Activated naive CD4-positive, alpha-beta T cell treated with anti-CD3 and anti-CD28 coated beads, Interleukin-2, amount 50 U/mL, for 24 hours (primary cell): ENCODE data around the gene ADAM8.
"Not testable (repeated sequence)": the region's sequence is repeated elsewhere in the genome, so short reads cannot be mapped to it uniquely, and the experiment has no call there.

Experiments
- H3K27ac Mint-ChIP-seq: one replicate; pipeline ENCODE4 v1.8.0; 2021; ENCODE audit warnings: mild to moderate bottlenecking, mixed read lengths
- H3K27me3 Mint-ChIP-seq: one replicate; pipeline ENCODE4 v1.8.0; 2021; ENCODE audit warnings: mixed read lengths
- H3K36me3 Mint-ChIP-seq: one replicate; pipeline ENCODE4 v1.8.0; 2021; ENCODE audit warnings: mixed read lengths
- H3K4me1 Mint-ChIP-seq: one replicate; pipeline ENCODE4 v1.8.0; 2021; ENCODE audit warnings: mixed read lengths
- H3K4me3 Mint-ChIP-seq: one replicate; pipeline ENCODE4 v1.8.0; 2021; ENCODE audit warnings: mild to moderate bottlenecking, mixed read lengths
- H3K9me3 Mint-ChIP-seq: one replicate; pipeline ENCODE4 v1.8.0; 2021; ENCODE audit warnings: mixed read lengths

Gene ADAM8

GRCh38 chr10:133276435-133277201 is at the start of gene ADAM8:
Gene ADAM8 (minus strand): TSS chr10:133276868. CDS start chr10:133276817, 51 bp downstream.
- H3K9me3 Mint-ChIP-seq, result no peaks in the 10 kb centered on the region
- H3K4me3 Mint-ChIP-seq, result peak within 1 kb of the TSS; percentile 86
- H3K4me1 Mint-ChIP-seq, result peaks cover 27% of the 10 kb centered on the region
- H3K36me3 Mint-ChIP-seq, result no peaks in the 10 kb centered on the region
- H3K27ac Mint-ChIP-seq, result peak within 1 kb of the TSS; percentile 6
- H3K27me3 Mint-ChIP-seq, result no peaks in the 10 kb centered on the region

DNA sequence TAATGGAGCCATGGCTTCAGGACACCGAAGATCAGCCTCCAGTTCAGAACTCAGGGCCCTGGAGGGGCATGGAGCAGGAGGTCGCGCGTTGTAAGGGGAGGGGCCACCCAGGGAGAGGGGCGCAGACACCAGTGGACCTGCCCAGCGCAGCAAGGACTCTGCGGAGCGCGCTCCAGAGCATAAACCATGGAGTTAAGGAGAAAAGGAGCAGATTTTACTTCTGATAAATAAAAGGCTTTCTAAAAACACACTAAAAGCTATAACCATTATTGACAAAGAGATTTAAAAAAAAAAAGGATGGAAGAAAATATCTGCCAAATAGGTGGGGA is 49.5 kb upstream of the ADAM8 start:
- Mint-ChIP-seq H3K9me3 (no peaks in the 10 kb centered on the region), H3K4me1 (peaks cover 9% of the 10 kb centered on the region), H3K27me3 (peaks cover 13% of the 10 kb centered on the region), H3K27ac (no peak overlapping the region), H3K36me3 (no peaks in the 10 kb centered on the region), H3K4me3 (peak overlapping the region; percentile 33)

- peaks cover 9% of the 10 kb centered on the region for H3K4me1 Mint-ChIP-seq
- H3K4me3 Mint-ChIP-seq, result peak overlapping the region; percentile 85
- peaks cover 13% of the 10 kb centered on the region for H3K27me3 Mint-ChIP-seq
- no peaks in the 10 kb centered on the region for H3K9me3 Mint-ChIP-seq
- H3K36me3 Mint-ChIP-seq, result no peaks in the 10 kb centered on the region
- no peak overlapping the region for H3K27ac Mint-ChIP-seq
Measured at GRCh38 chr10:133325440-133326222, 49.0 kb upstream of the ADAM8 start.

GRCh38 chr10:133324857-133325260 is 48.2 kb upstream of the ADAM8 start:
- no peaks in the 10 kb centered on the region for H3K9me3 Mint-ChIP-seq

DNA sequence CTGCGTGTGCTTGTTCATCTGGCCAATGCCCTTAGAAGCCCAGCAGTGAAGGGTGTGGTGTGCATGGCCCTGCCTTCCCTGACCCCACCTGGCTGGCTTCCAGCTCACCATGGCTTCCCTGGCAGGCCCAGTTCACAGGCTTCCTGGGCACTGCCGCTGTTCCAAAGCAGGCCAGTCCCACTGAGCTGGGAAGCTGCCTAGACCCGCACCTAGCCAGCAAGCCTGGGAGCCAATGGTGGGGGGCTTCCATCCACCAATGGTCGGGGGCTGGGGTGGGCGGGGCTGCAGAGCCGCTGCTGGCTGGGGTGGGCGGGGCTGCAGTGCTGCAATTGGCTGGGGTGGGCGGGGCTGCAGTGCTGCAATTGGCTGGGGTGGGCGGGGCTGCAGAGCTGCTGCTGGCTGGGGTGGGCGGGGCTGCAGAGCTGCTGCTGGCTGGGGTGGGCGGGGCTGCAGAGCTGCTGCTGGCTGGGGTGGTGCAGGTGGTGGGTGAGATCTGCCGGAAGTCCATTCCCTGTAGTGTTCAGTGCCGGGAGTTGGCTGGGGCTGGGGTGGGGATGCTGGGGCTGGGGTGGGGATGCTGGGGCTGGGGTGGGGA is 47.6 kb upstream of the ADAM8 start:
- H3K27me3 Mint-ChIP-seq, result peaks cover 13% of the 10 kb centered on the region
- no peak overlapping the region for H3K4me3 Mint-ChIP-seq
- H3K36me3 Mint-ChIP-seq, result no peaks in the 10 kb centered on the region
- H3K9me3 Mint-ChIP-seq, result no peaks in the 10 kb centered on the region
- no peak overlapping the region for H3K27ac Mint-ChIP-seq
- peaks cover 5% of the 10 kb centered on the region for H3K4me1 Mint-ChIP-seq

More at GRCh38 chr10:133324857-133325260, 48.2 kb upstream of the ADAM8 start:
- Mint-ChIP-seq H3K27ac (no peak overlapping the region), H3K36me3 (no peaks in the 10 kb centered on the region), H3K4me3 (peak overlapping the region; percentile 51), H3K4me1 (peaks cover 7% of the 10 kb centered on the region), H3K27me3 (peaks cover 13% of the 10 kb centered on the region)

DNA sequence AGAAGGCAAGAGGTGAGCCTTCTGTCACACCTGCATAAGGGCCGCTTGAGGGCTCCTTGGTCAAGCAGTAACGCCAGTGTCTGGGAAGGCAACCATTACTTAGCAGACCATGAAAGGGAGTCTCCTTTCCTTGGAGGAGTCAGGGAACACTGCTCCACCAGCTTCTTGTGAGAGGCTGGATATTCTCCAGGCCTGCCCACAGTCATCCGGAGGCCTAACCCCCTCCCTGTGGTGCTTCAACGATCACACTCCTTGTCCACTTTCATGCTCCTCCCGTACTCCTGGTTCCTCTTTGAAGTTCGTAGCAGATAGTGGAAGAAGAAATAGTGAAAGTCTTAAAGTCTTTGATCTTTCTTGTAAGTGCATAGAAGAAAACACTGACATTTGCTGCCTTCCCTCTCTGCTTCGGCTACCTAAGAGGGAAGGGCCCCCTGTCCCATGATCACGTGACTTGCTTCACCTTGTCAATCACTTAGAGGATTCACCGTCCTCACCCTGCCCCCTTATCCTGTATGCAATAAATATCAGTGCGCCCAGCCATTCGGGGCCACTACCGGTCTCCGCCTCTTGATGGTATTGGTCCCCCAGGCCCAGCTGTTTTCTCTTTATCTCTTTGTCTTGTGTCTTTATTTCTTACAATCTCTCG is 45.5 kb upstream of the ADAM8 start:
- not testable (repeated sequence) for H3K4me1 Mint-ChIP-seq, H3K4me3 Mint-ChIP-seq, H3K9me3 Mint-ChIP-seq, H3K27me3 Mint-ChIP-seq, H3K36me3 Mint-ChIP-seq, H3K27ac Mint-ChIP-seq

DNA sequence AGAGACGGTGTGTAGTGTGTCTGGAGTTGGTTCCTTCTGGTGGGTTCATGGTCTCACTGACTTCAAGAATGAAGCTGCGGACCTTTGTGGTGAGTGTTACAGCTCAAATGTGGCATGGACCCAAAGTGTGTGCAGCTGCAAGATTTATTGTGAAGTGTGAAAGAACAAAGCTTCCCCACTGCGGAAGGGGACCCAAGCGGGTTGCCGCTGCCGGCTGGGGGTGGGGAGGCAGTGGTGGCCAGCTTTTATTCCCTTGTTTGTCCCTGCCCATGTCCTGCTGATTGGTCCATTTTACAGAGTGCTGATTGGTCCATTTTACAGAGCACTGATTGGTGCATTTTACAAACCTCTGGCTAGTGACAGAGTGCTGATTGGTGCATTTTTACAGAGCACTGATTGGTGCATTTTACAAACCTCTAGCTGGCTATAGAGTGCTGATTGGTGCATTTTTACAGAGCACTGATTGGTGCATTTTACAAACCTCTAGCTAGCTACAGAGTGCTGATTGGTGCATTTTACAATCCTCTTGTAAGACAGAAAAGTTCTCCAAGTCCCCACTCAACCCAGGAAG is 44.3 kb upstream of the ADAM8 start:
- H3K4me3 Mint-ChIP-seq, H3K36me3 Mint-ChIP-seq, H3K9me3 Mint-ChIP-seq, H3K27me3 Mint-ChIP-seq, H3K4me1 Mint-ChIP-seq, H3K27ac Mint-ChIP-seq: not testable (repeated sequence)

DNA sequence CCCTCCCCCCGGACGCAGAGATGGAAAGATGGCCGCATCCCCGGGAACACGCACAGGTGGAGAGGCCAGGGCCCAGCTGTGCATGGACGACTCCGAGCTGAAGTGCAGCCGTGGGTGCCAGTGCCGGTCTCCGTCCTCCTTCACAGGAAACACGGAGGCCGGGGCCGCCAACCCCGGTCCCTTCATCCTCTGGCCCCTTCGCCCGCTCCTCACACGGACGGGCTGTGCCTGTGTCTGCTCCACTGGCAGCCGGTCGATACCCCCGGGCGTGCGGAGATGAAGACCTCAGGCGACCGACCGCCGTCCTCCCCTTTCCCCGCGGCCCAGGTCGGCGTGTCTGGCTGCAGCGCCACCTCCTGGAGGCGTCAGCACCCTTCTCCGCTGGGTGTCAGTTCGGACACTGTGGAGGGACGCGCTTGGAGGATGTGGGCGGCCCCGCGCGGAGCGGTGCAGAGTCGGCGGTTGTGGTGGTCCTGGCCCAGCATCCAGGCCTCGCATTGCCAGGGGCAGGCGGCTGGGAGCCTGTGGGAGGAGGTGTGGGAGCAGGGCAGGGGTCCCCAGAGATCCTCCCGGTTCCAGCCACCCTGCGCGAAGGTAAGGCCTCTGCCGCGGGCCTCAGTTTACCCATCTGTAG is 41.9 kb upstream of the ADAM8 start:
- no peaks in the 10 kb centered on the region for H3K27me3 Mint-ChIP-seq
- H3K9me3 Mint-ChIP-seq, result no peaks in the 10 kb centered on the region
- H3K4me1 Mint-ChIP-seq, result peaks cover 9% of the 10 kb centered on the region
- H3K36me3 Mint-ChIP-seq, result no peaks in the 10 kb centered on the region
- H3K27ac Mint-ChIP-seq, result peak overlapping the region; percentile 3
- H3K4me3 Mint-ChIP-seq, result peak overlapping the region; percentile 56

DNA sequence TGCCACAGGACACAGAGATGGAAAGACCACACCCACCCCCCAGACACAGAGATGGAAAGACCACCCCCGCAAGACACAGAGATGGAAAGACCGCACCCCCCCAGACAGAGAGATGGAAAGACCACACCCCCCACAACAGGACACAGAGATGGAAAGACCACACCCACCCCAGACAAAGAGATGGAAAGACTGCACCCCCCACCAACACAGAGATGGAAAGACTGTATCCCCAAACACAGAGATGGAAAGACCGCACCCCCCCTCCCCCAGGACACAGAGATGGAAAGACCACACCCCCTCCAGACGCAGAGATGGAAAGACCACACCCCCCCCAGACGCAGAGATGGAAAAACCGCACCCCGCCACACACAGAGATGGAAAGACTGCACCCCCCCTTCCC is 40.1 kb upstream of the ADAM8 start:
- no peaks in the 10 kb centered on the region for H3K9me3 Mint-ChIP-seq
- no peak overlapping the region for H3K27ac Mint-ChIP-seq
- no peak overlapping the region for H3K4me3 Mint-ChIP-seq
- peaks cover 9% of the 10 kb centered on the region for H3K4me1 Mint-ChIP-seq
- H3K27me3 Mint-ChIP-seq, result no peaks in the 10 kb centered on the region
- H3K36me3 Mint-ChIP-seq, result no peaks in the 10 kb centered on the region

DNA sequence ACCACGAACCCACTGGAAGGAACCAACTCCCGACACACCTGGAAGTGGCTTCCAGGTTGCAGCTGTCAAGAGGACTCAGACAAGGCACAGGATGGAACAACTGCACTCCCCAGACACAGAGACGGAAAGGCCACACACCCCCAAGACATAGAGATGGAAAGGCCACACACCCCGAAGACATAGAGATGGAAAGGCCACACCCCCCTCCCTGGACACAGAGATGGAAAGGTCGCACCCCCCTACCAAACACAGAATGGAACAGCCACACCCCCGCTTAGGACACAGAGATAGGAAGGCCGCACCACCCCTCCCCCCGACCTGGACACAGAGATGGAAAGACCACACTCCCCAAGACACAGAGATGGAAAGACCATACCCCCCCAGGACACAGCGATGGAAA is 39.6 kb upstream of the ADAM8 start:
- Mint-ChIP-seq H3K9me3 (no peaks in the 10 kb centered on the region), H3K4me1 (peaks cover 9% of the 10 kb centered on the region), H3K4me3 (no peak overlapping the region)

DNA sequence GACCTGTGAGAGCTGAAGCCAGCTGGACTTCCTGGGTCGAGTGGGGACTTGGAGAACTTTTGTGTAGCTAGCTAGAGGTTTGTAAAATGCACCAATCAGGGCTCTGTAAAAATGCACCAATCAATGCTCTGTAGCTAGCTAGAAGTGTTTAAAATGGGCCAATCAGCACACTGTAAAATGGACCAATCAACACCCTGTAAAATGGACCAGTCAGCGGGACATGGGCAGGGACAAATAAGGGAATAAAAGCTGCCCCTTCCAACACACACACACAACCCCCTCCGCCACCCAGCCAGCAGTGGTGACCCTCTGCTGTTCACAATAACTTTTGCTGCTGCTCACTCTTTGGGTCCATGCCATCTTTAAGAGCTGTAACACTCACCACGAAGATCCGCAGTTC is 39.2 kb upstream of the ADAM8 start:
- Mint-ChIP-seq H3K4me3 (no peak overlapping the region), H3K4me1 (peaks cover 9% of the 10 kb centered on the region), H3K27me3 (no peaks in the 10 kb centered on the region), H3K36me3 (no peaks in the 10 kb centered on the region), H3K27ac (peak overlapping the region; percentile 52), H3K9me3 (no peaks in the 10 kb centered on the region)

More for the DNA sequence above, 39.6 kb upstream of the ADAM8 start:
- H3K27me3 Mint-ChIP-seq, result no peaks in the 10 kb centered on the region
- H3K36me3 Mint-ChIP-seq, result no peaks in the 10 kb centered on the region
- H3K27ac Mint-ChIP-seq, result peak overlapping the region; percentile 52

- Mint-ChIP-seq H3K4me1 (peaks cover 9% of the 10 kb centered on the region), H3K27me3 (no peaks in the 10 kb centered on the region), H3K9me3 (no peaks in the 10 kb centered on the region), H3K27ac (no peak overlapping the region), H3K4me3 (no peak overlapping the region), H3K36me3 (no peaks in the 10 kb centered on the region)
Measured at GRCh38 chr10:133314911-133315310, 38.2 kb upstream of the ADAM8 start.

- H3K36me3 Mint-ChIP-seq, result no peaks in the 10 kb centered on the region
- no peaks in the 10 kb centered on the region for H3K27me3 Mint-ChIP-seq
- H3K4me1 Mint-ChIP-seq, result peaks cover 3% of the 10 kb centered on the region
Measured at GRCh38 chr10:133313192-133313591, 36.5 kb upstream of the ADAM8 start.

DNA sequence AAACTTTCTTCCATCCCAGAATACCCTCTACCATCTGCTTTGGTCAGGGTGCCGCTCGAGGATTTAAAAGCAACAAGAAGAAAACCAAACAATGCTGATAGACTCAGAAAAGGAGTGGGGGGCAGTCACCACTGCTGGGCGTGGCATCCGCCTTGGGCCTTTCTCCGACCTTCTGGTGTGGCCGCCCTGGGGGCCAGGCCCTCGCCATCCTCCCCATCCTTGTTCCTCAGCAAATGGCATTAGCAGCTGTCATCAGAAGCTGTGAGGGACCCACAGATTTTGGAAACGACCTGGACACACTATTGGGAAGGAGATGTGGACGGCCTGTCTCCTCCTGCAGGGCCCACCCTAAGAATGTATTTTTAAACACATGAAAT is 36.1 kb upstream of the ADAM8 start:
- Mint-ChIP-seq H3K27ac (no peak overlapping the region), H3K27me3 (no peaks in the 10 kb centered on the region), H3K4me1 (peaks cover 7% of the 10 kb centered on the region), H3K36me3 (no peaks in the 10 kb centered on the region), H3K4me3 (no peak overlapping the region), H3K9me3 (no peaks in the 10 kb centered on the region)

More at GRCh38 chr10:133313192-133313591, 36.5 kb upstream of the ADAM8 start:
- Mint-ChIP-seq H3K27ac (no peak overlapping the region), H3K9me3 (no peaks in the 10 kb centered on the region), H3K4me3 (no peak overlapping the region)
